MG63 (cell line): Measurements from ENCODE around the gene SCAPER. TPM values are rescaled to one million over a fixed set of nuclear protein-coding genes. Genes with fewer than 3 reads are reported as not detected.

Experiments
- DNase-seq: peaks from one replicate; pipeline ENCODE4 v3.0.0-alpha.2; 2020
- H3K27me3 ChIP-seq: fragments of 250-450 bp; sonication (Bioruptor Pico); 2 replicates; pipeline ENCODE4 v1.5.1; 2020; ENCODE audit warnings: mild to moderate bottlenecking, moderate library complexity
- H3K36me3 ChIP-seq: fragments of 250-450 bp; sonication (Bioruptor Pico); 2 replicates; pipeline ENCODE4 v1.5.1; 2020; ENCODE audit warnings: mild to moderate bottlenecking, moderate library complexity
- H3K4me3 ChIP-seq: fragments of 250-450 bp; sonication (Bioruptor Pico); 2 replicates; pipeline ENCODE4 v1.5.1; 2020; ENCODE audit warnings: mild to moderate bottlenecking, moderate library complexity
- H3K9me3 ChIP-seq: fragments of 250-450 bp; sonication (Bioruptor Pico); 2 replicates; pipeline ENCODE4 v1.5.1; 2020; ENCODE audit warnings: mild to moderate bottlenecking, moderate library complexity
- total RNA-seq: library from RNA; depleted of rRNA; stranded (reverse); fragments of >200 nt; shearing (Covaris generic); gene quantifications from 2 replicates; pipeline ENCODE4 v1.2.3, GENCODE V29; 2014; ENCODE audit warnings: low replicate concordance

SCAPER gene
- total RNA-seq, 1 experiment from 2014 or later: 16.0 TPM

DNA sequence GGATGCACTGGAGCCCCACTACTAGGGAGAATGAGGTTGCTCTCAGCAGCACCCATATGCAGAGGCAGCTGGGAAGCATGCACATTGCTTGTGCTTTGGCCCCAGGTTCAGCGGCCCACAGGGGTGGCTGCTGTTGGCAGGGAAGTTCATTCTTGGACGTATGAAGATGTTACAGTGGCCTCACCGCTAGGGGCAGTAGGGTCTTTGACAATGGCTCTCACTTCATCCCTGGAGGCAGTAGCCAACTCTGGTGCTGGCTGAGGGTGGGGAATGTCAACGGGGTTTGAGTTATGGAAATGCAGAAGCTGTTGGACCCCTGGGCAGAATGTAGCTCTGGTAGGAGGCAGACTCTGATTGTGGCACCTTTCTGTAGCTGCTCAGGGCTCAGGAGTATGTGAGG lies 279.9 kb downstream of the SCAPER start:
- no peaks in the 10 kb centered on the region for H3K9me3 ChIP-seq
- H3K27me3 ChIP-seq: no peaks in the 10 kb centered on the region
- H3K4me3 ChIP-seq: no peak overlapping the region
- H3K36me3 ChIP-seq: no peaks in the 10 kb centered on the region
- no peak for DNase-seq

DNA sequence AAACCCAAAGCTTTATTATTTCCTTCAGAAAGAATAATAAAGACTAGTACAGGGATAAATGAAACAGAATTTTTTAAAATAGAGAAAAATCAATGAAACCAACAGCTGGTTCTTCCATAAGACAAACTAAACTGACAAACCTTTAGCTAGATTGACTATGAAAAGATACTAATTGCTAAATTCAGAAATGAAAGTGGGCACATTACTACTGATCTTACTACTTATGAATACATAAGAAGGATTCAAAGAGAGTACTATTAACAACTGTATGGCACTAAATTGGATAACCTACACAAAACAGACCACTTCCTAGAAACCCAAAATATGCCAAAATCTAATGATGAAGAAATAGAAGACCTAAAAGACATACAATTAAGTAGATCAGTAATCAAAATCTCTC lies 290.4 kb downstream of the SCAPER start:
- H3K4me3 ChIP-seq: no peak overlapping the region
- H3K27me3 ChIP-seq: no peaks in the 10 kb centered on the region
- H3K36me3 ChIP-seq: no peaks in the 10 kb centered on the region
- 0 out of 2 replicates have a peak, but pooled peaks cover 4% of the 10 kb centered on the region for H3K9me3 ChIP-seq
- no peak for DNase-seq

DNA sequence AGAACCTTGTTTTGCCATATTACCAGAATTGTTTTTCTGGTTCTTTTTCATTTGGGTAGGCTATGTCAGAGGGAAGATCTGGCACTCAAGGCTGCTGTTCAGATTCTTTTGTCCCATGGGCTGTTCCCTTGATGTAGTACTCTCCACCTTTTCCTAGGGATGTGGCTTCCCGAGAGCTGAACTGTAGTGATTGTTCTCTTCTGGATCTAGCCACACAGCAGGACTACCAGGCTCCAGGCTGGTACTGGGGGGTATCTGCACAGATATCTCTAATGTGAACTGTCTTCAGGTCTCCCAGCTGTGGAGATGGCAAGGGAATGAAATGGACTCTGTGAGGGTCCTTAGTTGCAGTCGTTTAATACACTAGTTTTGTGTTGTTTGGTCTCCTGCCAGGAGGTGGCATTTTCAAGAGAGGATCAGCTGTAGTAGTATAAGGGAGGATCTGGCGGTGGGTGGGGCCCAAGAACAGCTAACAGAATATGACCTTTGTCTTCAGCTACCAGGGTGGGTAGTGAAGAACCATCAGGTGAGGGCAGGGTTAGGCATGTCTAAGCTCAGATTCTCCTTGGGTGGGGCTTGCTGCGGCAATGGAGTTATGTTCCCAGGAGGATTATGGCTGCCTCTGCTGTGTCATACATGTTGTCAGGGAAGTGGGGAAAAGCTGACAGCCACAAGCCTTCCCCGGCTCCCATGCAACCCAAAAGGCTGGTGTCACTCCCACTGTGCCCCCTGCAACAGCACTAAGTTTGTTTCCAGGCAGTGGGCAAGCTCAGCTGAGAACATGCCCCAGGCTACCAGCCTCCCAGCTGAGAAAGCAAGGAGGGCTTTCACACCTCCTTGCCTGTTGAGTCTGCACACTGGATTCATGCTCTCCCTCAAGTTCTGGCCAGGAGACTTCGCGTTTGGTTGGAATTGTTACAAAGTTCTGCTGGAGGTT lies 316.1 kb downstream of the SCAPER start:
- Histone ChIP-seq H3K36me3 (no peaks in the 10 kb centered on the region), H3K4me3 (no peak overlapping the region), H3K9me3 (no peaks in the 10 kb centered on the region; the same call in none of the 2 replicates), H3K27me3 (no peaks in the 10 kb centered on the region)
- no peak for DNase-seq

GRCh38 chr15:76585576-76585897 lies 319.6 kb downstream of the SCAPER start:
- Histone ChIP-seq H3K9me3 (peaks cover 13% of the 10 kb centered on the region), H3K4me3 (no peak overlapping the region), H3K27me3 (no peaks in the 10 kb centered on the region), H3K36me3 (no peaks in the 10 kb centered on the region)
- DNase-seq: no peak

DNA sequence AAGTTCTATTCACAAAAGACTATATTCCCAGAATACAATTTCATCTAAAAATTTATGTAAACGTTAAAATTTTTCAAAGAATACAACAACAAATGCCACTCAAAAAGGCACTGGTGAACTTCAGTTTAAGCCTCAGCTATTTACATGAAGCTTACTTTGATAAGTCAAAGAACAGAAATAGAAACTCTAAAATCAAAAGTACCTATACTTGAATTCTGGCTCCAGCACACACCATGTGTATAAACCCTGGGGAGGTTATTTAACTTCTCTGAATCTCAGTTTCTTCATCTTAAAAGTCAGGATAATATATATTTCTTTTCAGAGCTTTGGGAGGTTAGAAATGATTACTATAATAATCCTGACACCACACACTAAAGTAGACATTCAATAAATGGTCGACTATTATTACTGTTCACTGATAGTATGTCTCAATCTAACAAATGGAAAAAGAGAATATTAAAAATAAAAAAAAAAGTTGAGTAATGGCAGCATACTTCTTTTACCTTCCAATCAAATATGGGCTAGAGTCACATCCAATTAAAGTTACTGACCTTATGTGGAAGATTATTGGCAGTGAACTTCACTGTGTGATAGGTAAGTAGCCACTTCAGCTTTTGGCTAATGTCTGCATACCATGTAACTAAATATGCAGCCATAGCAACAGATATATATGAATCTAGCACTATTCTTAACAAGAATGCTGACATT lies 320.1 kb downstream of the SCAPER start:
- H3K36me3 ChIP-seq: no peaks in the 10 kb centered on the region
- H3K4me3 ChIP-seq: no peak overlapping the region
- H3K27me3 ChIP-seq: no peaks in the 10 kb centered on the region
- DNase-seq: no peak
- peaks cover 13% of the 10 kb centered on the region for H3K9me3 ChIP-seq

GRCh38 chr15:76582550-76582949 lies 322.6 kb downstream of the SCAPER start:
- H3K27me3 ChIP-seq: no peaks in the 10 kb centered on the region
- no peak for DNase-seq
- no peak overlapping the region for H3K4me3 ChIP-seq
- no peaks in the 10 kb centered on the region for H3K36me3 ChIP-seq
- peaks cover 16% of the 10 kb centered on the region for H3K9me3 ChIP-seq

- Histone ChIP-seq H3K27me3 (no peaks in the 10 kb centered on the region), H3K4me3 (no peak overlapping the region), H3K36me3 (no peaks in the 10 kb centered on the region), H3K9me3 (peaks cover 16% of the 10 kb centered on the region)
- DNase-seq: no peak
Measured at GRCh38 chr15:76577879-76578512, 327.1 kb downstream of the SCAPER start.

DNA sequence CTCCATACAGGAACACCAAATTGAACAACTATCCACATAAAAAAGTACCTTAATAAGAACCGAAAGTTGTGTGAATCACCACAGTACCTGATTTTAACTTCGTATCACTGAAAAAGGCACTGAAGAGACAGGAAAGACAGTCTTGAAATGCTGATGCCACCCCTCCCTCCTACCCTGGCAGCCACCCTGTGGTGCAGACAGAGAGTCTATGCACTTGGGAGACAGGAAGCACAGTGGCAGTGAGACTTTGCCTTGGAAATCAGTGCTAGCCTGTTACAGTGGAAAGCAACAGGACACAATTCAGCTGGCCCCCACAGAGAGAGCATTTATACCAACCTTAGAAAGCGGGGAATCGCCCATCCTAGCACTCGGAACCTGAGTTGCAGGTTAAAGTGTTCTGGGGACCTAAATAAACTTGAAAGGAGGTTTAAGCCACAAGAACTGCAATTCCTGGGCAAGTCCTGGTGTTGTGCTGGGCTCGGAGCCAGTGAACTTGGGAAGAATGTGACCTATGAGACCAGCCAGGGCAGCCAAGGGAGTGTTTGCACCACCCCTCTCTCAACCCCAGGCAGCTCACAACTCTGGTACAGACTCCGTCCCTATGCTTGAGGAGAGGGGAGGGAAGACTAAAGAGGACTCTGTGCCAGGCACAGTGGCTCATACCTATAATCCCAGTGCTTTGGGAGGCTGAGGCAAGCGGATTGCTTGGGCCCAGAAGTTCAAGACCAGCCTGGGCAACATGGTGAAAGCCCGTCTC lies 328.4 kb downstream of the SCAPER start:
- Histone ChIP-seq H3K27me3 (no peaks in the 10 kb centered on the region), H3K4me3 (no peak overlapping the region), H3K9me3 (peaks cover 5% of the 10 kb centered on the region), H3K36me3 (no peaks in the 10 kb centered on the region)
- peak; percentile 84 for DNase-seq

DNA sequence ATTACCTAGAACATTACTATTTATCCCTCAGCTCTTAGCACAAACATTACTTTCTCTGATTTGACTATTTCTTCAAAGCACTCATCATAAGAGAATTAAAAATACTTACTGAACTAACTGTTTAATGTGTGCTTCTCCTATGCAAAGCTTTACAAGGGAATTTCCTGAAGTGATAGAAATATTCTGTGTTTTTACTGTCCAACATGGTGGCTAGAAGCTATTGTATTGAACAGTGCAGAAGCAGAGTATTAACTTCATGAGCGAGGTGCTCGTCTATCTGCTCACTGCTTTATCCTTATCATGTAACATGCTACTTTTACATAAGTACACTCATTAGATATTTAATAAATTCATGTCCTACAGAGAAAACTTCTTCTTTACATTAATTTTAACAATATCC lies 329.5 kb downstream of the SCAPER start:
- Histone ChIP-seq H3K4me3 (no peak overlapping the region), H3K36me3 (no peaks in the 10 kb centered on the region), H3K9me3 (peaks cover 3% of the 10 kb centered on the region), H3K27me3 (no peaks in the 10 kb centered on the region)
- DNase-seq: no peak

- no peaks in the 10 kb centered on the region for H3K27me3 ChIP-seq
- no peak overlapping the region for H3K4me3 ChIP-seq
- H3K36me3 ChIP-seq: no peaks in the 10 kb centered on the region; the same call in 1 of the 2 replicates
- peaks cover 3% of the 10 kb centered on the region for H3K9me3 ChIP-seq
- DNase-seq: no peak
Measured at GRCh38 chr15:76575274-76575673, 329.9 kb downstream of the SCAPER start.

- Histone ChIP-seq H3K36me3 (no peaks in the 10 kb centered on the region; the same call in 1 of the 2 replicates), H3K27me3 (no peaks in the 10 kb centered on the region), H3K9me3 (no peaks in the 10 kb centered on the region), H3K4me3 (no peak overlapping the region)
- no peak for DNase-seq
Measured at GRCh38 chr15:76572983-76573314, 332.2 kb downstream of the SCAPER start.

DNA sequence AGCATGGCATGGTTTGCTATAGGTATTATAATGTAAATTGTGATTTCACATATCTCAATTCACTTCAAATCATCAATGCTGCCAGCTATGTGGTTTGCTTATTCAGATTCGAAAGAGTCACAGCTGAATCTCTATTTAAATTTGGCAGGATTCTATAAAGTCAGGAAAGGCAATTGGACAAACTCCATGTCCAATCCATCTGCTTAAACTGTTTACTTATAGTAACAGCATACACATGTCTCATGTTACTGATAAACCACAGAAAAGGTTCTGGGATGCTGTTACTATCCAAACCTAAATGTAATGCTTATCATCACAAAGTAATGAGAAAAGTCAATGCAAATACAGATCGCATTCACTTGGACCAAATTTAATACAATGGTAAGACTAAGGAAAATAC lies 338.9 kb downstream of the SCAPER start:
- H3K4me3 ChIP-seq: no peak overlapping the region
- no peak for DNase-seq

DNA sequence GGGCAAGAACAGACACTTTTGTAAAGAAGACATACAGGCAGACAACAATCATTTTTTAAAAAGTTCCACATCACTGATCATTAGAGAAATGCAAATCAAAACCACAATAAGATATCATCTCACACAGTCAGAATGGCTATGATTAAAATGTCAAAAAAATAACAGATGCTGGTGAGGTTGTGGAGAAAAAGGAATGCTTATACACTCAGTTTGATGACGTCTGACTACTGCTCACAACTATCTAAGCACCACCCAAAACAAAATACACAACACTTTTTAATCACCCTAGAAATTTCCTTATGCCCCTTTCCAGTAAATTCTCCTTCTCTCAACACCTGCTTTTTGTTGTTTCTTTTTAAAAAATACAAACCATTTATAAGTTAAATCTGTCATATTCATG lies 339.8 kb downstream of the SCAPER start:
- Histone ChIP-seq H3K27me3 (no peaks in the 10 kb centered on the region; the same call in 1 of the 2 replicates), H3K9me3 (peaks cover 3% of the 10 kb centered on the region; the same call in 1 of the 2 replicates), H3K36me3 (no peaks in the 10 kb centered on the region; the same call in 1 of the 2 replicates), H3K4me3 (no peak overlapping the region)
- no peak for DNase-seq

More for the DNA sequence above, 338.9 kb downstream of the SCAPER start:
- Histone ChIP-seq H3K36me3 (no peaks in the 10 kb centered on the region; the same call in 1 of the 2 replicates), H3K9me3 (peaks cover 3% of the 10 kb centered on the region; the same call in 1 of the 2 replicates), H3K27me3 (no peaks in the 10 kb centered on the region; the same call in 1 of the 2 replicates)

DNA sequence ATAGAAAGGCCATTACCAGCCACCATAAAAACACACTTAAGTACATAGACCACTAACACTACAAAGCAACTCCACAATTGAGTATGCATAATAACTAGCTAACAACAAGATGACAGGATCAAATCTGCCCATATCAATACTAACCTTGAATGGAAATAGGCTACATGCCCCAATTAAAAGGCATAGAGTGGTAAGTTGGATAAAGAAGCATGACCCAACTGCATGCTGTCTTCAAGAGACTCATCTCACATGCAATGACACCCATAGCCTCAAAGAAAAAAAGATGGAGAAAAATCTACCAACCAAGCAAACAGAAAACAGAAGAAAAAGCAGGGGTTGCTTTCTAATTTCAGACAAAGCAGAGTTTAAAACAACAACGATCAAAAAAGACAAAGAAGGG lies 349.9 kb downstream of the SCAPER start:
- H3K4me3 ChIP-seq: no peak overlapping the region
- H3K9me3 ChIP-seq: peaks cover 3% of the 10 kb centered on the region
- H3K27me3 ChIP-seq: no peaks in the 10 kb centered on the region; the same call in 1 of the 2 replicates
- H3K36me3 ChIP-seq: no peaks in the 10 kb centered on the region
- no peak for DNase-seq

- Histone ChIP-seq H3K4me3 (no peak overlapping the region), H3K36me3 (no peaks in the 10 kb centered on the region), H3K27me3 (no peaks in the 10 kb centered on the region; the same call in 1 of the 2 replicates), H3K9me3 (peaks cover 3% of the 10 kb centered on the region)
- DNase-seq: no peak
Measured at GRCh38 chr15:76553564-76553963, 351.6 kb downstream of the SCAPER start.

DNA sequence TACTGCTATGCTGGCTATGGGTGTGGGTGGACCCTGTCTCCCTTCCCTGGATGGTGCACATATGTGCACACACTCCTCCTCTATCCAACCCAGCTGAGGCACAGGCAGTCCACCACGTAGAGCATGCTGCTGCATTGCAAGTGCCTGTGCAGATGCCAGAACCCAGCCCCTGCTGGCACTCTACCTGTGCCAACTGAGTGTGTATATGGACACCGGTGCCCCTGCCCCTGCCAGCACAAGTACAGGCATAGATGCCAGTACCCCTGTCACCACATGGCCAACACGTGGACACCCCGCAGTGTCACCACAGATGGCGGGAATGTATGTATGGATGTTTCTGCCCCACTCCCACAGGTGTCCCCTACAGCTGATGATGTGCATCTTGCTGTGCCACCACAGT lies 352.0 kb downstream of the SCAPER start:
- Histone ChIP-seq H3K36me3 (no peaks in the 10 kb centered on the region), H3K27me3 (no peaks in the 10 kb centered on the region; the same call in 1 of the 2 replicates), H3K9me3 (peaks cover 3% of the 10 kb centered on the region), H3K4me3 (no peak overlapping the region)
- DNase-seq: no peak
